Liver (tissue), 3 donors: Measurements from ENCODE around the gene ADGRG3.

Experiments used
- CTCF ChIP-seq: fragments of 150-350 bp; IDR thresholded peaks from 2 replicates; pipeline ENCODE4 v1.5.1; 2017; ENCODE audit warnings: improper control_type of control experiment, low read depth, low read length; ENCODE audit not compliant: missing input control
- HNF4A ChIP-seq, 2 donors: conservative IDR thresholded peaks; 2 replicates each; pipeline ENCODE4 v1.6.1; 2016; ENCODE audit warnings: antibody characterized with exemption in 2 of 2, mild to moderate bottlenecking in 2 of 2
- JUND ChIP-seq, 2 donors: IDR thresholded peaks; 2 replicates each; pipeline ENCODE4 v1.6.1; 2016; ENCODE audit warnings: antibody characterized with exemption in 2 of 2
- MAX ChIP-seq: IDR thresholded peaks from 2 replicates; pipeline ENCODE4 v1.6.1; 2016; ENCODE audit warnings: antibody characterized with exemption
- REST ChIP-seq: IDR thresholded peaks from 2 replicates; pipeline ENCODE4 v1.6.1; 2016; ENCODE audit warnings: antibody characterized with exemption, mild to moderate bottlenecking
- donor health status: healthy.
- donor health status: healthy.

GRCh38 chr16:57638381-57638780 lies 29.7 kb upstream of the ADGRG3 start:
- no peak for TF ChIP-seq MAX
- no peak for TF ChIP-seq CTCF
- TF ChIP-seq REST, result no peak
- TF ChIP-seq JUND (IDR thresholded peaks at IDR 0.05), result no peak
- TF ChIP-seq HNF4A (conservative IDR thresholded peaks at IDR 0.05), result no peak
